ENCODE results near the gene OTOGL.

DNA sequence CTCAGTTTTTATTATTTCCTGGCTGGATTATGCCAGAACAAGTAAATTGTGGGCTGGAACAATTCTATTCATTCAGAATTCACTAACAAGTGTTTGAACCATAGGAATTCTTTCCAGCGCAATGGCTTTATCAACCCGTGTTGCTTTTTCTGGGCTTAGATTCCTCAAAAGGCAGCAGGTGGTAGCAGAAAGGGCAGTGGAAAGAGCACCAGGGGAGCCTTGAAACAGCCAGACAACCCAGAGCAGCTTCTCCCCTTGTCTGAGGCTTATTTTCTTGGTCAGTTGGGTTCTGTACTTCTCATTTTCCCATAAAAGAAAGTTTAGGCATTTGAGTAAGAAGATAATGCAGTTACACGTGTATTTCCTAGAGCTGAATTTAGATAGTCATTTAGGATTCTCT lies 130.7 kb downstream of the OTOGL start:
- TF ChIP-seq POLR2AphosphoS5 (IDR thresholded peaks at IDR 0.05) (no peak), POLR2A (IDR thresholded peaks at IDR 0.05) (no peak)
- TF ChIP-seq, protein P1, sequence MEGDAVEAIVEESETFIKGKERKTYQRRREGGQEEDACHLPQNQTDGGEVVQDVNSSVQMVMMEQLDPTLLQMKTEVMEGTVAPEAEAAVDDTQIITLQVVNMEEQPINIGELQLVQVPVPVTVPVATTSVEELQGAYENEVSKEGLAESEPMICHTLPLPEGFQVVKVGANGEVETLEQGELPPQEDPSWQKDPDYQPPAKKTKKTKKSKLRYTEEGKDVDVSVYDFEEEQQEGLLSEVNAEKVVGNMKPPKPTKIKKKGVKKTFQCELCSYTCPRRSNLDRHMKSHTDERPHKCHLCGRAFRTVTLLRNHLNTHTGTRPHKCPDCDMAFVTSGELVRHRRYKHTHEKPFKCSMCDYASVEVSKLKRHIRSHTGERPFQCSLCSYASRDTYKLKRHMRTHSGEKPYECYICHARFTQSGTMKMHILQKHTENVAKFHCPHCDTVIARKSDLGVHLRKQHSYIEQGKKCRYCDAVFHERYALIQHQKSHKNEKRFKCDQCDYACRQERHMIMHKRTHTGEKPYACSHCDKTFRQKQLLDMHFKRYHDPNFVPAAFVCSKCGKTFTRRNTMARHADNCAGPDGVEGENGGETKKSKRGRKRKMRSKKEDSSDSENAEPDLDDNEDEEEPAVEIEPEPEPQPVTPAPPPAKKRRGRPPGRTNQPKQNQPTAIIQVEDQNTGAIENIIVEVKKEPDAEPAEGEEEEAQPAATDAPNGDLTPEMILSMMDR (IDR thresholded peaks at IDR 0.05) = no peak

Data from suprapubic skin (tissue), 4 donors.